ENCODE results near the gene ELN.
"Not testable (repeated sequence)": the region's sequence is repeated elsewhere in the genome, so short reads cannot be mapped to it uniquely, and the experiment has no call there.

ELN gene

DNA sequence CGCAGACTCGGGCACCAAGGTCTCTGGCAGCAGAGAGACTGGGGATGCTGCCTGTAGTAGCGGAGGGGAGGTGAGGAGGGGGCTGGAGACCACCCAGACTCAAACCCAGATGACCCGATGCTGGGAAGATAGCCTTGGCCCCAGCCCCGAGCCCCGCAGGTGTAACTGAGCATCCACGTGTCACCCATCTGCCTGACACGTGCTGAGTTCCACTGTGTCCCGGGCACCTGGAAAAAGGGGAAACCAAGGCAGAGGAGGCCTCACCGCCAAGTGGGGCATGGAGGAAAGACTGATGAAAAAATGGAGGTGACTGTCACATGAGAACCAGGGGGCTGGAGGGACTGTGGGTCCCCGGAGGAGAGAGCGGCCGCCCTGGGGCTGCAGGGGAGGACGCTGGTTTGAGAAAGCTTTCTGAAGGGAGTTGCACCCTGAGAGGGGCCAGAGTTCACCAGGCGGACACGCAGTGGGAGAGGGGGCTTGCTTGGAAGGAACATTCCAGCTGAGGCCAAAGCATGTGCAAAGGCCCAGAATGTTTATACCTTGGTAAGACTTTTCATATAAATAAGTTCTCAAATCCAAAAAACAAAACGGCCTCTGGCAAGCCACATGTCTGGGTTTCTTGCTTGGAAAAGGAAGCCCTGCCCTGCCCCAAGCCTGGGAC, 27.4 kb upstream of the ELN start:
- no peak for DNase-seq (ENCODE audit: low read depth in 3 of 3)

DNA sequence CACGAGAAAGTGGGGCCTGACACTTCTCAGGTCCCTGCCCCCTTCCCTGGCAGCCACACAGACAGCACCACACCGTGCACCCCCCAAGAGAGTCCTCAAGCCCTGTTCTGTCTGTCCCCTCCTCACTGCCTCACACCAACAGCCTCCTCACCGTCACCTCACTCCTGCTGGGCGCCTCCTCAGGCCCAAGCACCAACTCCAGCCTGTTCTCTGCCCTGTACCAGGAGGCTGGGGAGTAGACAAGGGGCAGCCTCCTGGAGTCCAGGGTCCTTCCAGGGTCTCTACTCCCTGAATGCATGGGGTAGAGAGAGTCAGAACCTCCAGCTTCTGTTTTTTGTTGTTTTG, 26.9 kb upstream of the ELN start:
- no peak for DNase-seq (ENCODE audit: low read depth in 3 of 3)

GRCh38 chr7:74002474-74003017, 25.4 kb upstream of the ELN start:
- DNase-seq (ENCODE audit: low read depth in 3 of 3): no peak

DNA sequence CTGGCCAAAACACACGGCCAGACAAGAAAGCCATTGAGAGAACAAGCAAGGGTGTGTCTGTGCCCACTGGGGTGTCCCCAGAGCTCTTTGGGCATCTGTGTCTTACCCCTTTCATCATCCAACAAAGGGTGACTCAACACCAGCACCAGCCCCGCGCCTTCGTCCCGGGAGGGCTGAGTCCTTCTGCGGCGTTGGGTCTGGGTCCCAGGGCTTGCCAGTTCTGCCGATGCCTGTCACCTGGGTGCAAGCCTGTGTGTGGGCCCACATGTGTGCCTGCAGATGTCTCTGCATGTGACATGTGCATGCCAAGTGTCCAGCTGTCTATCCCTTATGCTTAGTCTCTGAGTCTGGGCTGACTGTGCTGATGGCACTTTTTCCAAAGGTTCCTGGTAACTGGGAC, 24.4 kb upstream of the ELN start:
- DNase-seq (ENCODE audit: low read depth in 3 of 3): no peak

GRCh38 chr7:74006032-74006431, 21.9 kb upstream of the ELN start:
- DNase-seq (ENCODE audit: low read depth in 3 of 3): no peak

GRCh38 chr7:74006451-74007241, 21.3 kb upstream of the ELN start:
- DNase-seq (ENCODE audit: low read depth in 3 of 3): no peak

- DNase-seq (ENCODE audit: low read depth in 3 of 3): no peak
Measured at GRCh38 chr7:74007242-74007567, 20.8 kb upstream of the ELN start.

- DNase-seq (ENCODE audit: low read depth in 3 of 3): no peak
Measured at GRCh38 chr7:74008687-74009086, 19.3 kb upstream of the ELN start.

DNA sequence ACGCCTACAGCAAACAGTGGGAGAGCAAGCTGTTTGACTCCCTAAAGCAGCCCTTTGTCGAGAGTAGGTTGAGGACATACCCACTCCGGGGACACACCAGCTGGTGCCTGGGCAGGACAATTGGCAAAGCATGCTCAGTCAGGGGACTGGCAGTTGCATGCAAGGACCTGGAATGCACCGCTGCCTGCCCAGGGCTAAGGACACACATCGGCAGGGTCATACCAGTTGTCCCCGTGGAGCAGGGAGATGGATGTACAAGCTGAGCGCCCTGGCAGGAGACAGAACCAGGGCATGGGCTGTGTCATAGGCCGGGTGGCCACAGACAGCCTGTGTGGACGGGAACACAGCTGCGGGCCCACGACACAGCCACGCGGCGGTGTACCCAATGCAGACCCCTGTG, 18.3 kb upstream of the ELN start:
- no peak for DNase-seq (ENCODE audit: low read depth in 3 of 3)

DNA sequence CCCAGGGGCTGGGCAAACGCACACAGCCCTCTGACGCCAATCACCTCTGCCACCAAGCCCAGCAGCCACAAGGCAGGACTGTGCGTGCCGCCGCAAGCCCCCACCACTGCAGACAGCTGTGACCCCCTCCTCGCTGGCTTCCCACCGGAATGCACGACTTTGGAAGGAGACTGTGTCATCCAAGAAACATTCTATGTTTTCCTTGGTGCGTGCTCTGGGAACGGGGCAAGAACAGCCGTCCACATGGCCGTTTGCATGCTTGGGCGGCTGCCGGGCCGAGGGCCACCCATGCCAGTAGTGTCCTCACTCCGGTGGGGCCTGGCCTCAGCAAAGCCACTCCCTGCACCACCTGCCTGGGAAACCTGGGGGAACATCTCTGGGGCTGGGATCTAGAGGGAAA, 17.6 kb upstream of the ELN start:
- no peak for DNase-seq (ENCODE audit: low read depth in 3 of 3)

DNA sequence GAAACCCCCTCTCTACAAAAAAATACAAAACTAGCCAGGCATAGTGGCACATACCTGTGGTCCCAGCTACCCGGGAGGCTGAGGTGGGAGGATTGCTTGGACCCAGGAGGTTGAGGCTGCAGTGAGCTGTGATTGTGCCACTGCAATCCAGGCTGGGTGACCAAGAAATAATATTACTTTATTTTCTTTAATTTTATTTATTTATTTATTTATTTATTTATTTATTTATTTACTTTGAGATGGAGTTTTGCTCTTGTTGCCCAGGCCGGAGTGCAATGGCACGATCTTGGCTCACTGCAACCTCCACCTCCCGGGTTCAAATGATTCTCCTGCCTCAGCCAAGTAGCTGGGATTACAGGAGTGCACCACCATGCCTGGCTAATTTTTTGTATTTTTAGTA, 16.6 kb upstream of the ELN start:
- DNase-seq (ENCODE audit: low read depth in 3 of 3): not testable (repeated sequence)

GRCh38 chr7:74012842-74013249, 15.1 kb upstream of the ELN start:
- no peak for DNase-seq (ENCODE audit: low read depth in 3 of 3)

DNA sequence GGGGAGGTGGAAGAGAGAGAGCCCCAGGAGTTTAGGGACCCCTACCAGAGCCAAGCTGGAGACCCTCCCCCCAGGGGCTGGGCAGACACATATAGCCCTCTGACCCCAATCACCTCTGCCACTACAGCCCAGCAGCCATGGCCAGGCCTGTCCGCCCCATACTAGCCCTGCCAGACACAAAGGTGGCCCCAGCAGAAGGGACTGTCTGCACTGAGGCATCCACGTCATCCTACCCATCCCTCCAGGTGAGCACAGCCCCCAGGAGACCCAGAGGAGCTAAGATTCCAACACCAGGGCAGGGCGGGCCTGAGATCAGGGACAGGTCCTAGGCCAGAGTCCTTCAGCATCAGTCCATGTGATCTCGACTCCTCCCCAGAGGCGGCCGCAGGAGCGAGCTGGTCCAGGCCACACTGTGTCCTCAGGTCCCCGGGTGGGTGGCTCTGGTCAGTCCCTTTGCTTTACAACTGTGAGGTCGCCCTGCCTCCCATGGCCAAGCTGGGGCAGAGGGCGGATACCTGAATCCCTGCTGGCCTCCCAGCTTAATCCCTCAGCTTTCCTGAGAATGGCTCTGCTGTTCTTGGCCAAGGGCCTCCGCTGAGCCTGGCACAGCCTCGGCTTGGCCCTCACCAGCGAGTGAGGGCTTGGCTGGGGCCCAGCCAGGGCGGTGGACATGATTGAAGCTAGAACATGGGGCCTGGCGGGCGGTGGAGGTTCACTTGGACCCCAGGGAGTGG, 14.3 kb upstream of the ELN start:
- no peak for DNase-seq (ENCODE audit: low read depth in 3 of 3)

DNA sequence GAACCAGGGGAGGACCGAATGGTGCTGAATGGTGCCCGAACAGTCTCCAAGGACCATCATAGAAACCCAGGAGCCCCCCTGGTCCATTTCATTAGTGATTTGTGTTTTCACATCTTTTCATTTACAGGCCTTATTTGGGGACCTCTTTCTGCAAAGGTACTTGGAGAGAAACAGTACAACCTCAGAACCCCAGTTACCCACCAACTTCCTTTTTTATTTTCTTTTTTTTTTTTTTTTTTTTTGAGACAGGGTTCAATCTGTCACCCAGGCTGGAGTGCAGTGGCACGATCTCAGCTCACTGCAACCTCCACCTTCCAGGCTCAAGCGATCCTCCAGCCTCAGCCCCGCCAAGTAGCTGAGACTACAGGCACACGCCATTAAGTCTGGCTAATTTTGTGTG, 13.0 kb upstream of the ELN start:
- DNase-seq (ENCODE audit: low read depth in 3 of 3): no peak

- DNase-seq (ENCODE audit: low read depth in 3 of 3): no peak
Measured at GRCh38 chr7:74015670-74016069, 12.3 kb upstream of the ELN start.

DNA sequence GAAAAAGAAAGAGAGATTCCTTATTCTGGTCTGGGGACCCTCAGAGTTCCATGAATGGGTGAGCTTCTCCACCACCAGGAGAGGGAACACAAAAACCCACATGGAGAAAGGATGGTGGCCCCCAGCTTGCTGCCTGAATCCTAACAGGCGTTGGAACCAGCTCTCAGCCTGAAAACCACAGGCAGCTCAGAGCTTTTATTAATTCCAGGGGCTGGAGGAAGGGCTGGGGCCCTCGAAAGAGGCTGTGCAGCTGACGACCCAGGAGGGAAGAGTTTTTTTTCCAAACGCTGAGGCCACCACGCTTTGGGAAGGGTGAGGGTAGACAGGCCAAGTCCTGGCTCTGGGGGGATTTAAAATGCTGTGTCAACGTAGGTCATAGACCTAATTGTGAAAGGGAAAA, 10.8 kb upstream of the ELN start:
- DNase-seq (ENCODE audit: low read depth in 3 of 3): no peak

GRCh38 chr7:74018246-74018895, 9.6 kb upstream of the ELN start:
- no peak for DNase-seq (ENCODE audit: low read depth in 3 of 3)

- DNase-seq (ENCODE audit: low read depth in 3 of 3): no peak
Measured at GRCh38 chr7:74019149-74019548, 8.8 kb upstream of the ELN start.

GRCh38 chr7:74020390-74020789, 7.6 kb upstream of the ELN start:
- no peak for DNase-seq (ENCODE audit: low read depth in 3 of 3)

DNA sequence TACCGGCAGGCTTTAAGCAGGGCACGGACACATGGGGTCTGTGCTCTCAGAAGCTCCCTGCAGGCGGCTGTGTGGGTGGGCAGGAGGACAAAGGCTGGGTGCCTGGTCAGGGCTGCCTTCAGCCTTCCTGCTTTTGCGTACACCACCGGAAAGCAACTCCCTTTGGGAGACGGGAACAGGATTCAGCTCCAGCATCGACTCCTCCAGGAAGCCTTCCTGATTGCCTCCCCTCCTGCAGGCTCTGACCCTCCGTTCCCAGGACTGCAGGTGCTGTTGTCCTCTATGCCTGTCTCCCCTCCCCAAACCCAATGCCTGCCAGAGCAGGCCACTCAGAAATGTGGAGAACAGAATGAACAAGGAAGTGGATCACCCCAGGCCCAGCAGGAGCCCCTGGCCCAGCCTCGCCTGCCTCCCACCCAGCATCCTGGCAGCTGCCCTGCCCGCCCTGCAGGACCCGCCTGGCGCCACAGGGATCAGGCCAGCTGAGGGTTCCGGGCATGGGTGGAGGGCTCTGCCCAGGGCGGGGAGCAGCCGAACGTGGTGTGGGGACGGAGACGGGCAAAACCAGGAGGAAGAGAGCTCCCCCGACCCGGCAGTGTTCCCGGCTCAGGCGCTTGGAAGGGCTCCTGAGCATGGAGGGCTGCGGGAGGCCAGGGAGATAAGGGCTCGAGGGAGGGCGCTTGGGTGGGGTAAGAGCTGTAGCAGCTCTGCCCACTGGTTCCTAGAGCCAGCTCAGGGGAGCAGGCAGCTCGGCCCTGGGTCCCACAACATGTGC, 6.2 kb upstream of the ELN start:
- no peak for DNase-seq (ENCODE audit: low read depth in 3 of 3)

DNA sequence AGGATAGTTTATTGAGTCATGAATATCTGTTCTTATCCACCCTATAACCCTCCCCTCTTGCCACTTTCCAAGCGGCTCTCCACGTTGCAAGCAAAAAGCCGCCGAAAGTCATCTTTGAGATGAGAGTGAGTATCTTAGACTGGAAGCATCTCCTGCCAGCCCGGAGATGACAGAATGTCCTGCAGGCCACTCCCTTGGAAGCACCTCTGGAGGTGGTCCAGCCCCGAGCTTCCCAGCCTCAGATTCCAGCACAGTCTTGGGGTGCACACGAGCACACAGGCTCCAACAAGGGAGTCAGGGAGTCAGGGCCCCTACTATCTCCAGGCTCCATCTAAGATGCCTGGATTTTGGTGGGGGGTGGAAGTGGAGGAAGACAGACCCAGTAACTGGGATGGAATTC, 5.5 kb upstream of the ELN start:
- no peak for DNase-seq (ENCODE audit: low read depth in 3 of 3)

DNA sequence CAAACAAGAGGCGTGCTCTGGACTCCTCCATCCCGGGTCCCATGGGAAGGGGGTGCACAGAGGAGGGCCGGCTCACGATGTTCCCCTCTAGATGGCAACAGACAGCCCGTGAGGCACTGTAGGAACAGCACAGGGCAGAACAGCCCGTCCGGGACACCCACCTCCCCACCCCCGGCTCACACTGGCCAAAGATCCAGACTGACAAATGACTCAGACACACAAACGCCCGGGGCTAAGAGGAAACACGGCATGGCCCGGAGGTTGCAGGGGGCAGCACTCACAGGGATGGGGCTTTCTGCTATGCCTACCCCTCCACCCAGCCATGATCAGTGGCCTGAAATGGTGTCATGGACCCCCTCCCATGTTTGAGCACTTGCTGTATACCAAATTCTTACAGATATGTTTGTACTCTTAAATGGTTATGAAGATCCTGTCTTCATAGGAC, 4.9 kb upstream of the ELN start:
- no peak for DNase-seq (ENCODE audit: low read depth in 3 of 3)
